ENCODE results near the gene DOCK8.

DOCK8 gene

GRCh38 chr9:482739-483138 is 268.1 kb downstream of the DOCK8 start:
- TF ChIP-seq, protein P1, sequence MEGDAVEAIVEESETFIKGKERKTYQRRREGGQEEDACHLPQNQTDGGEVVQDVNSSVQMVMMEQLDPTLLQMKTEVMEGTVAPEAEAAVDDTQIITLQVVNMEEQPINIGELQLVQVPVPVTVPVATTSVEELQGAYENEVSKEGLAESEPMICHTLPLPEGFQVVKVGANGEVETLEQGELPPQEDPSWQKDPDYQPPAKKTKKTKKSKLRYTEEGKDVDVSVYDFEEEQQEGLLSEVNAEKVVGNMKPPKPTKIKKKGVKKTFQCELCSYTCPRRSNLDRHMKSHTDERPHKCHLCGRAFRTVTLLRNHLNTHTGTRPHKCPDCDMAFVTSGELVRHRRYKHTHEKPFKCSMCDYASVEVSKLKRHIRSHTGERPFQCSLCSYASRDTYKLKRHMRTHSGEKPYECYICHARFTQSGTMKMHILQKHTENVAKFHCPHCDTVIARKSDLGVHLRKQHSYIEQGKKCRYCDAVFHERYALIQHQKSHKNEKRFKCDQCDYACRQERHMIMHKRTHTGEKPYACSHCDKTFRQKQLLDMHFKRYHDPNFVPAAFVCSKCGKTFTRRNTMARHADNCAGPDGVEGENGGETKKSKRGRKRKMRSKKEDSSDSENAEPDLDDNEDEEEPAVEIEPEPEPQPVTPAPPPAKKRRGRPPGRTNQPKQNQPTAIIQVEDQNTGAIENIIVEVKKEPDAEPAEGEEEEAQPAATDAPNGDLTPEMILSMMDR (IDR thresholded peaks at IDR 0.05): no peak

- TF ChIP-seq, protein P1 (IDR thresholded peaks at IDR 0.05): no peak
Observed at GRCh38 chr9:486156-486555, 271.5 kb downstream of the DOCK8 start.

DNA sequence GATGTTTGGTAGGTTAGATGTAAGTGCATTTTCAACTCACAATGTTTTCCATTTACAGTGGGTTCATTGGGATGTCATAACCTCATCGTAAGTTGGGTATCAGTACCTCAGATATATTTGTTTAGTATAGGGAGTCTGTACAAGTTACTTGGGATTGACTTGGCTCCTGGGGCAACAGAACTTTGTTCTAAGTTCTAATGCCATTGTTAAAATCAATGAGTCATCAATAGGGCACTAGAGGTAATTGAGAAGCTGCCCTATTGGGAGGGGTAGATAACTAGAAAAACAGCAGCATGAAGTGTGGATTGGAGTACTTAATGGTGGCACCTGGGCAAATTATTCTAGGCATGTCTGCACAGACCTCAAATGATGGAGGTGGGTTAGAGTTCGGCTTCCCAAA is 272.8 kb downstream of the DOCK8 start:
- TF ChIP-seq, protein P1 (IDR thresholded peaks at IDR 0.05): no peak

DNA sequence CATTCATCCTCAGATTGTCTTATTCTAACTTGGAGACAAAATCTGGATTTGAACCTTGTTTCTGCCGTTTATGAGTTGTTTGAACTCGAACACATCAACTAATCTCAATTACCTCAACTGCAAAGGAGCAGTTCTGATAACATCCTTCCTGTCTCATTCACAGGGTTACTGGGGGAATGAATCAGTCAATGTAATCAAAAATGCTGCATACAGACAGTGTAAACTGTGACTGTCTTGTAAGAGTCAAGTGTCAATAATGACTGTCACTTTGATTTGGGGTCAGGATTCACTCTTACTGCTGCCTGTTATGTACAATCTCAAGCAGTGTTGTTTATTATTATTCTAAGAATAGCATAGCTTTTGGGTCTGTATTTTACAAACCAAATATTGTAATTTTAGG is 273.8 kb downstream of the DOCK8 start:
- TF ChIP-seq, protein P1 (IDR thresholded peaks at IDR 0.05): no peak

- TF ChIP-seq, protein P1 (IDR thresholded peaks at IDR 0.05): no peak
Observed at GRCh38 chr9:489198-490197, 274.8 kb downstream of the DOCK8 start.

- TF ChIP-seq, protein P1 (IDR thresholded peaks at IDR 0.05): no peak
Observed at GRCh38 chr9:494764-495163, 280.1 kb downstream of the DOCK8 start.

- TF ChIP-seq, protein P1 (IDR thresholded peaks at IDR 0.05): no peak
Observed at GRCh38 chr9:495739-496138, 281.1 kb downstream of the DOCK8 start.
